Measurements from ENCODE around the gene SAPCD1.

The SAPCD1 gene

GRCh38 chr6:31778999-31779885, 16.8 kb downstream of the SAPCD1 start:
- no peak for DNase-seq (ENCODE audit: low read depth in 1 of 2, low spot score in 1 of 2)
- TF ChIP-seq GABPA (IDR thresholded peaks at IDR 0.05; ENCODE audit: low read depth) (no peak), SPI1 (IDR thresholded peaks at IDR 0.05; ENCODE audit: borderline replicate concordance, low read depth) (no peak), POLR2AphosphoS5 (IDR thresholded peaks at IDR 0.05; ENCODE audit: low read depth) (no peak), CTCF (IDR thresholded peaks at IDR 0.05; ENCODE audit: insufficient read depth, low read length) (no peak)
- TF ChIP-seq, protein P1, sequence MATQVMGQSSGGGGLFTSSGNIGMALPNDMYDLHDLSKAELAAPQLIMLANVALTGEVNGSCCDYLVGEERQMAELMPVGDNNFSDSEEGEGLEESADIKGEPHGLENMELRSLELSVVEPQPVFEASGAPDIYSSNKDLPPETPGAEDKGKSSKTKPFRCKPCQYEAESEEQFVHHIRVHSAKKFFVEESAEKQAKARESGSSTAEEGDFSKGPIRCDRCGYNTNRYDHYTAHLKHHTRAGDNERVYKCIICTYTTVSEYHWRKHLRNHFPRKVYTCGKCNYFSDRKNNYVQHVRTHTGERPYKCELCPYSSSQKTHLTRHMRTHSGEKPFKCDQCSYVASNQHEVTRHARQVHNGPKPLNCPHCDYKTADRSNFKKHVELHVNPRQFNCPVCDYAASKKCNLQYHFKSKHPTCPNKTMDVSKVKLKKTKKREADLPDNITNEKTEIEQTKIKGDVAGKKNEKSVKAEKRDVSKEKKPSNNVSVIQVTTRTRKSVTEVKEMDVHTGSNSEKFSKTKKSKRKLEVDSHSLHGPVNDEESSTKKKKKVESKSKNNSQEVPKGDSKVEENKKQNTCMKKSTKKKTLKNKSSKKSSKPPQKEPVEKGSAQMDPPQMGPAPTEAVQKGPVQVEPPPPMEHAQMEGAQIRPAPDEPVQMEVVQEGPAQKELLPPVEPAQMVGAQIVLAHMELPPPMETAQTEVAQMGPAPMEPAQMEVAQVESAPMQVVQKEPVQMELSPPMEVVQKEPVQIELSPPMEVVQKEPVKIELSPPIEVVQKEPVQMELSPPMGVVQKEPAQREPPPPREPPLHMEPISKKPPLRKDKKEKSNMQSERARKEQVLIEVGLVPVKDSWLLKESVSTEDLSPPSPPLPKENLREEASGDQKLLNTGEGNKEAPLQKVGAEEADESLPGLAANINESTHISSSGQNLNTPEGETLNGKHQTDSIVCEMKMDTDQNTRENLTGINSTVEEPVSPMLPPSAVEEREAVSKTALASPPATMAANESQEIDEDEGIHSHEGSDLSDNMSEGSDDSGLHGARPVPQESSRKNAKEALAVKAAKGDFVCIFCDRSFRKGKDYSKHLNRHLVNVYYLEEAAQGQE (IDR thresholded peaks at IDR 0.05; ENCODE audit: insufficient replicate concordance, low read depth), result no peak
- no peak overlapping the region for H3K4me3 ChIP-seq (replicated peaks; ENCODE audit: insufficient read depth, low read length)
- H3K27ac ChIP-seq (replicated peaks), result no peak overlapping the region
- no peaks in the 10 kb centered on the region for H3K27me3 ChIP-seq (ENCODE audit: insufficient read depth, poor library complexity, severe bottlenecking)

DNA sequence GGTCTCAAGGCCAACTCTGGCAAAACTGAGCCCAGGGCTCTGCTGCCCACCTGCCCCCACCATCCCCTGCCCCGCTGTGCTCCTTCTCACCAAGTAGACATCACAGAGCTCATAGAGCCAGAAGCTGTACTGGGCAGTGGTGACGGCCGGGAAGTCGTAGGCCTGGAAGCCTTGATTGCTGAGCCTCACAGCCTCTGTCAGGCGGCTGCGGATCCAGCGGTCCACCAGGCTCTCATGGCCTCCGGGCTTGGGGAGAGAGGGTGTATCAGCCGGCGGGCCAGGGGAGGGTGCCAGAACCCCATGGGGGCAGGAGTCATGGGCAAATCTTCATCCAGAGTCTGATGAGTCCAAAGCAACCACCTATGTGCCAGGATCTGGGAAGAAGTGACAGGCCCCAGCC, 17.5 kb downstream of the SAPCD1 start:
- H3K27ac ChIP-seq (replicated peaks), result no peak overlapping the region
- no peak overlapping the region for H3K4me3 ChIP-seq (replicated peaks; ENCODE audit: insufficient read depth, low read length)
- no peaks in the 10 kb centered on the region for H3K27me3 ChIP-seq (ENCODE audit: insufficient read depth, poor library complexity, severe bottlenecking)
- DNase-seq (ENCODE audit: low read depth in 1 of 2, low spot score in 1 of 2), result no peak
- TF ChIP-seq GABPA (IDR thresholded peaks at IDR 0.05; ENCODE audit: low read depth) (no peak), SPI1 (IDR thresholded peaks at IDR 0.05; ENCODE audit: borderline replicate concordance, low read depth) (no peak), POLR2AphosphoS5 (IDR thresholded peaks at IDR 0.05; ENCODE audit: low read depth) (no peak), CTCF (IDR thresholded peaks at IDR 0.05; ENCODE audit: insufficient read depth, low read length) (no peak)
- TF ChIP-seq, protein P1 (IDR thresholded peaks at IDR 0.05; ENCODE audit: insufficient replicate concordance, low read depth), result no peak

DNA sequence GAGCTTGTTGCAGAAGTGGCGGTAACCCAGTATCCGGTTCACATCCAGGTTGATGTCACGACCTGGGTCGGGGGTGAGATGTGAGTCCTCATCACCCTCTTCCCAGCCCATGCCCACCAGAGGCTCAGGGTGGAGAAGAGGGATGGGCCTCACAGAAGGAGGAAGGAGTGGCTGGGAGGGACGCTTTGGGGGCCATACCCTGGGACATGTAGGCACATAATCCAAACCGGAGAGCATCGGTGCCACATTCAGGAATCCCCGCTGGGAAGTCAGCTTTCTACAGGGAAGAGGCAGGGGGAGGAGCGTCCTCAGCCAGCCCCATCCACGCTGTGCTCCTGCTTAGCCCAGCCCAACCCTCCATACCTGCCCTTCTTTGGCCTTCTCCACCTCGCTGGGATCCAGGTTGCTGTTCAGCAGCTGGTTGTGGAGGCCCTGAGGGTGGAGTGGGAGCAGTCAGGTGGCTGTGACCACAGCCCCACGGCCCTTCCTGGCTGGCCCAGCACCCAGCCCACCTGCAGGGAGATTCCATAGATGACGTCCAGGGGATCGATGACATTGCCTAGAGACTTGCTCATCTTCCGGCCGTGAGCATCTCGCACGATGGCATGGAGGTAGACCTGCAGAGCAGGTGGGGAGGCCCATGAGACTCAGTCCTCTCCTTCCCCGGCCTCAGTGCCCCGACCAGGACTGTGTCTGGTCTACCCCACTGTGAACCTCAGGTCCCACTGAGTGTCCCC, 18.2 kb downstream of the SAPCD1 start:
- no peak overlapping the region for H3K4me3 ChIP-seq (replicated peaks; ENCODE audit: insufficient read depth, low read length)
- TF ChIP-seq POLR2AphosphoS5 (IDR thresholded peaks at IDR 0.05; ENCODE audit: low read depth), result no peak
- no peak for TF ChIP-seq GABPA (IDR thresholded peaks at IDR 0.05; ENCODE audit: low read depth)
- TF ChIP-seq CTCF (IDR thresholded peaks at IDR 0.05; ENCODE audit: insufficient read depth, low read length), result no peak
- TF ChIP-seq SPI1 (IDR thresholded peaks at IDR 0.05; ENCODE audit: borderline replicate concordance, low read depth), result no peak
- TF ChIP-seq, protein P1 (IDR thresholded peaks at IDR 0.05; ENCODE audit: insufficient replicate concordance, low read depth), result no peak
- H3K27me3 ChIP-seq (ENCODE audit: insufficient read depth, poor library complexity, severe bottlenecking), result no peaks in the 10 kb centered on the region

More for the DNA sequence above, 18.2 kb downstream of the SAPCD1 start:
- no peak for DNase-seq (ENCODE audit: low read depth in 1 of 2, low spot score in 1 of 2)
- no peak overlapping the region for H3K27ac ChIP-seq (replicated peaks)
